H1 (cell line): ENCODE data around the gene STAM2.

Source experiments
- CEBPB ChIP-seq: IDR thresholded peaks from 2 replicates; pipeline ENCODE4 v1.6.1; 2012; ENCODE audit warnings: low read depth, low read length
- CREB1 ChIP-seq: IDR thresholded peaks from 2 replicates; pipeline ENCODE4 v1.6.1; 2012; ENCODE audit warnings: inconsistent platforms
- CTCF ChIP-seq, 3 experiments: IDR thresholded peaks; 1 replicate in 2 of 3; 2 replicates in 1 of 3; pipeline versions ENCODE4 v1.5.1 to v1.6.1; 2011; ENCODE audit warnings: low read length in 3 of 3, mild to moderate bottlenecking in 3 of 3, inconsistent platforms in 2 of 3, low read depth in 1 of 3, moderate library complexity in 1 of 3; ENCODE audit not compliant: insufficient read depth in 1 of 3; ENCODE audit errors: control extremely low read depth in 1 of 3
- EP300 ChIP-seq, 2 experiments: IDR thresholded peaks; 1 replicate in 1 of 2; 2 replicates in 1 of 2; pipeline ENCODE4 v1.6.1; 2011 to 2012; ENCODE audit warnings: low read depth in 2 of 2, low read length in 2 of 2, mild to moderate bottlenecking in 2 of 2, borderline replicate concordance in 1 of 2, inconsistent platforms in 1 of 2, moderate library complexity in 1 of 2
- EZH2 ChIP-seq: fragments of 200-600 bp; sonication (generic); IDR thresholded peaks from 2 replicates; pipeline ENCODE4 v1.7.1; 2012; ENCODE audit warnings: low read depth, mild to moderate bottlenecking, moderate library complexity, low read length, inconsistent platforms; ENCODE audit not compliant: severe bottlenecking
- FOSL1 ChIP-seq: IDR thresholded peaks from 2 replicates; pipeline ENCODE4 v1.6.1; 2011; ENCODE audit warnings: mild to moderate bottlenecking, low read depth, low read length, moderate library complexity; ENCODE audit not compliant: insufficient read depth
- POLR2AphosphoS5 ChIP-seq: IDR thresholded peaks from 2 replicates; pipeline ENCODE4 v1.6.1; 2011; ENCODE audit warnings: low read depth, low read length
- POU5F1 ChIP-seq: IDR thresholded peaks from 2 replicates; pipeline ENCODE4 v1.6.1; 2011; ENCODE audit warnings: low read depth, mild to moderate bottlenecking, low read length, moderate library complexity
- RFX5 ChIP-seq: IDR thresholded peaks from 2 replicates; pipeline ENCODE4 v1.6.1; 2011; ENCODE audit warnings: low read depth, low read length, improper control_type of control experiment, borderline replicate concordance
- TF ChIP-seq, protein P1 (sequence below): IDR thresholded peaks from 2 replicates; pipeline ENCODE4 v1.6.1; 2012; ENCODE audit warnings: inconsistent platforms

DNA sequence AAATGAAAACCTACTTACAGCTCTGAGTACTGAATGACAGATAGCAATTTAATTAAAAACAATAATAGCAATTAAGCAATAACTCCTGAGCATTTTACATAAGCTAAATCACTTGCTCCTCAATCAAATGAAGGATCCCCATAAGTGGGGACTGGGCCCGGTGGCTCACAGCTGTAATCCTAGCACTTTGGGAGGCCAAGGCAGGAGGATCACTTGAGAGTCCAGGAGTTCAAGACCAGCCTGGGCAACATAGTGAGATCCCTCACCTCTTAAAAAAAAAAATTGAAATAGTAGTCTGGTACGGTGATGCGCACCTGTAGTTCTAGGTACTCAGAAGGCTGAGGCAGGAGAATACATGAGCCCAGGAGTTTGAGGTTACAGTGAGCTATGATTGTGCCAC, 13.4 kb downstream of the STAM2 start:
- no peak for TF ChIP-seq CEBPB
- no peak for TF ChIP-seq CREB1
- TF ChIP-seq POLR2AphosphoS5: no peak
- TF ChIP-seq CTCF (IDR thresholded peaks at IDR 0.05; ENCODE audit: control extremely low read depth in 1 of 3, insufficient read depth in 1 of 3, low read depth in 1 of 3, low read length in 3 of 3): no peak
- no peak for TF ChIP-seq RFX5
- TF ChIP-seq, protein P1, sequence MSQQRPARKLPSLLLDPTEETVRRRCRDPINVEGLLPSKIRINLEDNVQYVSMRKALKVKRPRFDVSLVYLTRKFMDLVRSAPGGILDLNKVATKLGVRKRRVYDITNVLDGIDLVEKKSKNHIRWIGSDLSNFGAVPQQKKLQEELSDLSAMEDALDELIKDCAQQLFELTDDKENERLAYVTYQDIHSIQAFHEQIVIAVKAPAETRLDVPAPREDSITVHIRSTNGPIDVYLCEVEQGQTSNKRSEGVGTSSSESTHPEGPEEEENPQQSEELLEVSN: no peak
- TF ChIP-seq FOSL1: no peak
- no peak for TF ChIP-seq EP300 (IDR thresholded peaks at IDR 0.05; ENCODE audit: borderline replicate concordance in 1 of 2, low read depth in 2 of 2, low read length in 2 of 2)
- TF ChIP-seq POU5F1: no peak
- no peak for TF ChIP-seq EZH2
